ENCODE data around the gene CNST. TPM values are rescaled to one million over a fixed set of nuclear protein-coding genes. Genes with fewer than 3 reads are reported as not detected.

CNST gene
- total RNA-seq, 1 experiment from 2014 or later: 9.1 TPM

GRCh38 chr1:246580497-246581370 lies 14.5 kb downstream of the CNST start:
- BruUV-seq (replicated peaks): no TSS peak
- H3K4me3 ChIP-seq: no peak overlapping the region
- intact Hi-C loops (cut with micrococcal nuclease; ENCODE audit: unreplicated experiment): no loop called here
- no peak overlapping the region for H3K27ac ChIP-seq
- no peaks in the 10 kb centered on the region for H3K9me2 ChIP-seq (ENCODE audit: insufficient read depth)
- ChIA-PET POLR2A (ENCODE audit: unreplicated experiment) (no interaction called here), CTCF (interaction anchor here (0.5 kb wide), 1 partner anchor 116 kb away, joined by 5 read pairs; no protein-coding TSS in a partner anchor)
- H3K9me3 ChIP-seq (ENCODE audit: insufficient read depth, low read depth): no peaks in the 10 kb centered on the region
- H3F3A ChIP-seq (ENCODE audit: insufficient read depth, low read depth): no peaks in the 10 kb centered on the region
- H3K79me2 ChIP-seq (ENCODE audit: low read depth): no peaks in the 10 kb centered on the region
- H4K20me1 ChIP-seq (ENCODE audit: insufficient read depth): no peaks in the 10 kb centered on the region; the same call in 1 of the 2 replicates
- H3K27me3 ChIP-seq (ENCODE audit: insufficient read depth, low read depth): no peaks in the 10 kb centered on the region
- H3K4me1 ChIP-seq (replicated peaks; ENCODE audit: insufficient read depth): no peaks in the 10 kb centered on the region
- no peak for TF ChIP-seq EZH2 (IDR thresholded peaks at IDR 0.05; ENCODE audit: low read depth)
- TF ChIP-seq CTCF (conservative IDR thresholded peaks at IDR 0.05): no peak
- no peak overlapping the region for H2AFZ ChIP-seq
- H3K4me2 ChIP-seq: no peak overlapping the region
- no peak for DNase-seq
- H3K36me3 ChIP-seq (ENCODE audit: low read depth): no peaks in the 10 kb centered on the region

- TF ChIP-seq CTCF (conservative IDR thresholded peaks at IDR 0.05) (no peak), EZH2 (IDR thresholded peaks at IDR 0.05; ENCODE audit: low read depth) (no peak)
- Histone ChIP-seq H3K9me3 (ENCODE audit: insufficient read depth, low read depth) (no peaks in the 10 kb centered on the region), H3K9me2 (ENCODE audit: insufficient read depth) (no peaks in the 10 kb centered on the region), H3K4me1 (replicated peaks; ENCODE audit: insufficient read depth) (no peaks in the 10 kb centered on the region), H3F3A (ENCODE audit: insufficient read depth, low read depth) (no peaks in the 10 kb centered on the region), H3K36me3 (ENCODE audit: low read depth) (no peaks in the 10 kb centered on the region), H3K27me3 (ENCODE audit: insufficient read depth, low read depth) (no peaks in the 10 kb centered on the region), H3K4me3 (no peak overlapping the region), H2AFZ (no peak overlapping the region), H3K4me2 (no peak overlapping the region), H3K79me2 (ENCODE audit: low read depth) (no peaks in the 10 kb centered on the region), H3K27ac (no peak overlapping the region), H4K20me1 (ENCODE audit: insufficient read depth) (no peaks in the 10 kb centered on the region; the same call in 1 of the 2 replicates)
- DNase-seq: no peak
- intact Hi-C loops (cut with micrococcal nuclease; ENCODE audit: unreplicated experiment): no loop called here
- BruUV-seq (replicated peaks): no TSS peak
- CTCF ChIA-PET: no interaction called here
- POLR2A ChIA-PET (ENCODE audit: unreplicated experiment): no interaction called here
These were observed 16.2 kb downstream of the CNST start for GRCh38 chr1:246582301-246583055.

DNA sequence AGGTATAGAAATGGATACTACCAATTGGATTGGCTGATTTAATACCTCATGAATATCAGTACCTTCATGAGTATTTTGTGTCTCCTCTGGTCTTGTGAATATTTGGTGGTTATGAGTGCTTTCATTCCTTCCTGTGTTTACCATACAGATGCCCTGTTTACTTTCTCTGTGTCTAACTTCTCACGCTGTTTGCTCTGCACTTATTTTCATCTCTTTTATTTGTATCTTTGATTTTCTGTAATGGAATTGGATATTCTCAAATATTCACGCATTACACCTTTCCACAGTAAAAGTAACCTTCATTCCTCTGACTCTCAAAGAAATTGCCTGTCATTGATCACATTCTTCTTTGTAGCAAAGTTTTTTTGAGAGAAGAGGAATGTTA lies 16.8 kb downstream of the CNST start:
- ChIA-PET CTCF (no interaction called here), POLR2A (ENCODE audit: unreplicated experiment) (interaction anchor here (0.6 kb wide), 1 partner anchor 13 kb away, joined by 6 read pairs; no protein-coding TSS in a partner anchor)
- Histone ChIP-seq H3K36me3 (ENCODE audit: low read depth) (no peaks in the 10 kb centered on the region), H3K9me2 (ENCODE audit: insufficient read depth) (no peaks in the 10 kb centered on the region), H4K20me1 (ENCODE audit: insufficient read depth) (no peaks in the 10 kb centered on the region), H3F3A (ENCODE audit: insufficient read depth, low read depth) (no peaks in the 10 kb centered on the region), H2AFZ (no peak overlapping the region), H3K9me3 (ENCODE audit: insufficient read depth, low read depth) (no peaks in the 10 kb centered on the region), H3K4me3 (no peak overlapping the region), H3K4me1 (replicated peaks; ENCODE audit: insufficient read depth) (no peaks in the 10 kb centered on the region), H3K27me3 (ENCODE audit: insufficient read depth, low read depth) (no peaks in the 10 kb centered on the region), H3K4me2 (no peak overlapping the region), H3K79me2 (ENCODE audit: low read depth) (no peaks in the 10 kb centered on the region), H3K27ac (no peak overlapping the region)
- DNase-seq: no peak
- intact Hi-C loops (cut with micrococcal nuclease; ENCODE audit: unreplicated experiment): no loop called here
- TF ChIP-seq CTCF (conservative IDR thresholded peaks at IDR 0.05): no peak
- TF ChIP-seq EZH2 (IDR thresholded peaks at IDR 0.05; ENCODE audit: low read depth): no peak
- no TSS peak for BruUV-seq (replicated peaks)

Measured in PC-9 (cell line).